ENCODE data around the gene HOXA4.

GRCh38 chr7:27156508-27156898 lies 25.9 kb upstream of the HOXA4 start, which contains the start of gene HOXA7:
- TF ChIP-seq CTCF (IDR thresholded peaks at IDR 0.05) (no peak), POLR2A (IDR thresholded peaks at IDR 0.05) (no peak)
